Gastroesophageal sphincter (tissue), 4 donors: Measurements from ENCODE around the gene TULP4. TPM values are rescaled to one million over a fixed set of nuclear protein-coding genes. Genes with fewer than 3 reads are reported as not detected.

Experiments used
- ATAC-seq: fragments of 150-250 bp; one replicate; pipeline ENCODE4 v1.9.1; 2016; ENCODE audit warnings: mild to moderate bottlenecking, moderate library complexity
- H3K27ac ChIP-seq, 4 donors: fragments of 200-600 bp; sonication (generic) in 3 of 4; 1 replicate in 3 of 4; 2 replicates in 1 of 4; pipeline ENCODE4 v1.5.1; 2016 to 2019
- H3K27me3 ChIP-seq: fragments of 200-600 bp; sonication (generic); one replicate; pipeline ENCODE4 v1.5.1; 2019
- H3K36me3 ChIP-seq, 2 donors: fragments of 200-600 bp; sonication (generic); one replicate each; pipeline ENCODE4 v1.5.1; 2019; ENCODE audit warnings: control low read depth in 1 of 2
- H3K4me1 ChIP-seq, 3 donors: fragments of 200-600 bp; sonication (generic); 1 replicate in 2 of 3; 2 replicates in 1 of 3; pipeline ENCODE4 v1.5.1; 2016 to 2019; ENCODE audit warnings: control low read depth in 2 of 3
- H3K4me3 ChIP-seq, 2 donors: fragments of 200-600 bp; sonication (generic); one replicate each; pipeline ENCODE4 v1.5.1; 2019; ENCODE audit warnings: mild to moderate bottlenecking in 1 of 2, moderate library complexity in 1 of 2
- H3K9me3 ChIP-seq, 3 donors: fragments of 200-600 bp; sonication (generic); one replicate each; pipeline ENCODE4 v1.5.1; 2017 to 2019; ENCODE audit warnings: control low read depth in 2 of 3
- EP300 ChIP-seq: sonication (generic); formaldehyde crosslinking; IDR thresholded peaks from one replicate; pipeline ENCODE4 v1.6.1; 2017; ENCODE audit warnings: antibody characterized with exemption, mild to moderate bottlenecking
- POLR2A ChIP-seq, 2 donors: fragments of 450-650 bp; IDR thresholded peaks; one replicate each; pipeline ENCODE4 v1.6.1; 2017; ENCODE audit warnings: antibody characterized with exemption in 2 of 2, mild to moderate bottlenecking in 2 of 2, moderate library complexity in 1 of 2
- POLR2AphosphoS5 ChIP-seq: sonication (generic); formaldehyde crosslinking; IDR thresholded peaks from one replicate; pipeline ENCODE4 v1.6.1; 2017; ENCODE audit warnings: antibody characterized with exemption
- WGBS, 2 donors: methylation state at CpG; one replicate each; pipeline ENCODE4 v1.1.5; 2018; ENCODE audit warnings: low coverage in 1 of 2; 5-methylcytosine and 5-hydroxymethylcytosine counted together
- total RNA-seq, 4 donors: library from RNA; depleted of rRNA; stranded (reverse); fragments of >200 nt; gene quantifications; one replicate each; pipeline ENCODE4 v1.1.0, GENCODE V29; 2016
- TF ChIP-seq, protein P1 (sequence below), 4 experiments: fragments of 200-600 bp in 2 of 4; fragments of 450-650 bp in 2 of 4; sonication (generic) in 1 of 4; IDR thresholded peaks; one replicate each; pipeline ENCODE4 v1.5.1; 2017 to 2019; ENCODE audit warnings: antibody characterized with exemption in 4 of 4, mild to moderate bottlenecking in 2 of 4, moderate library complexity in 2 of 4

Gene TULP4
- total RNA-seq, 4 donors from 2014 or later, result 159 to 244 (median 201) TPM

DNA sequence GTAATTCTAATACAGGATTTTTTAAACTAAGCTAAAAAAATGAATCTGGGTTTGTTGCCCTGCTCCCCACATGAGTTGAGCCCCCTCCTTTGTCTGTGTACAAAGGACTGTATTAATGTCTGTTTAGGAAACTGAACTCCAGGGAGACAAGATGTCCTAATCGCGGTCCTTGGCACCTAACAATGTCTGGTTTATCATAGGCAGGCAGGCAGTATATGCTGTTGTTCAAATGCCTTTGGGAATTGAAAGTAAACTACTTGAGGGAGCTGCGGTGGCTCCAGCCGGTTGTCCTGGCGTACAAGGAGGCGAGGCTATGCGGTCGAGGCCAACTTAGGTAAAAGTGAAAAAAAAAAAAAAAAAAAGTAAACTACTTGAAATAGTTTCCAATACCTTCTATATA lies 98.5 kb downstream of the TULP4 start:
- Histone ChIP-seq H3K4me3 (no peak overlapping the region), H3K36me3 (peaks cover 0 to 26% of the 10 kb centered on the region in 2 donors), H3K27me3 (no peaks in the 10 kb centered on the region), H3K4me1 (peaks cover 0 to 32% (median 12%) of the 10 kb centered on the region in 3 donors), H3K9me3 (no peaks in the 10 kb centered on the region), H3K27ac (no peak overlapping the region)
- no peak for ATAC-seq
- TF ChIP-seq EP300 (no peak), POLR2A (IDR thresholded peaks at IDR 0.05) (no peak), POLR2AphosphoS5 (no peak)
- TF ChIP-seq, protein P1, sequence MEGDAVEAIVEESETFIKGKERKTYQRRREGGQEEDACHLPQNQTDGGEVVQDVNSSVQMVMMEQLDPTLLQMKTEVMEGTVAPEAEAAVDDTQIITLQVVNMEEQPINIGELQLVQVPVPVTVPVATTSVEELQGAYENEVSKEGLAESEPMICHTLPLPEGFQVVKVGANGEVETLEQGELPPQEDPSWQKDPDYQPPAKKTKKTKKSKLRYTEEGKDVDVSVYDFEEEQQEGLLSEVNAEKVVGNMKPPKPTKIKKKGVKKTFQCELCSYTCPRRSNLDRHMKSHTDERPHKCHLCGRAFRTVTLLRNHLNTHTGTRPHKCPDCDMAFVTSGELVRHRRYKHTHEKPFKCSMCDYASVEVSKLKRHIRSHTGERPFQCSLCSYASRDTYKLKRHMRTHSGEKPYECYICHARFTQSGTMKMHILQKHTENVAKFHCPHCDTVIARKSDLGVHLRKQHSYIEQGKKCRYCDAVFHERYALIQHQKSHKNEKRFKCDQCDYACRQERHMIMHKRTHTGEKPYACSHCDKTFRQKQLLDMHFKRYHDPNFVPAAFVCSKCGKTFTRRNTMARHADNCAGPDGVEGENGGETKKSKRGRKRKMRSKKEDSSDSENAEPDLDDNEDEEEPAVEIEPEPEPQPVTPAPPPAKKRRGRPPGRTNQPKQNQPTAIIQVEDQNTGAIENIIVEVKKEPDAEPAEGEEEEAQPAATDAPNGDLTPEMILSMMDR (IDR thresholded peaks at IDR 0.05), result no peak
- 87 to 93% methylated on average over 8 of the region's 8 CpGs for WGBS, 2 donors

GRCh38 chr6:158411998-158412397 lies 99.7 kb downstream of the TULP4 start:
- WGBS, 2 donors, result 89 to 100% methylated on average over 4 of the region's 4 CpGs
- H3K9me3 ChIP-seq, result no peaks in the 10 kb centered on the region
- H3K4me1 ChIP-seq, result peaks cover 0 to 32% (median 12%) of the 10 kb centered on the region in 3 donors
- no peak overlapping the region for H3K4me3 ChIP-seq
- no peaks in the 10 kb centered on the region for H3K27me3 ChIP-seq
- H3K27ac ChIP-seq, result no peak overlapping the region
- ATAC-seq, result no peak
- TF ChIP-seq POLR2AphosphoS5 (no peak), POLR2A (IDR thresholded peaks at IDR 0.05) (no peak), EP300 (no peak)
- TF ChIP-seq, protein P1 (IDR thresholded peaks at IDR 0.05), result no peak
- peaks cover 0 to 38% of the 10 kb centered on the region in 2 donors for H3K36me3 ChIP-seq

DNA sequence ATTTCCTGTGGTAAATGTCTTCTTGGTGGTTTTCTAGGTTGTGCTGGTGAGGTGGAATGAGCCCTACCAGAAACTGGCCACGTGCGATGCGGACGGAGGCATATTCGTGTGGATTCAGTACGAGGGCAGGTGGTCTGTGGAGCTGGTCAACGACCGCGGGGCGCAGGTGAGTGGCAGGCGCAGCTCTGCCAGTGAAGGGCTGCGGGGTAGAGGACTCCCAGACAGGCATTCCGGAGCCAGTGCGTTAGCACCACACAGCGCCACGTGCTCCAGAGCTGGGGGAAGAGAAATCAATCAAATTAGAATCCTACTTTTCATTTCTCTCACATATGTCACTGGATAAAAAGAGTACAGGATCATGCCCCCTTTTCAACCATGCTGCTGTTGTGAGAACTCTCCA lies 100.8 kb downstream of the TULP4 start:
- TF ChIP-seq EP300 (no peak), POLR2A (IDR thresholded peaks at IDR 0.05) (no peak), POLR2AphosphoS5 (no peak)
- TF ChIP-seq, protein P1 (IDR thresholded peaks at IDR 0.05), result no peak
- Histone ChIP-seq H3K4me3 (no peak overlapping the region), H3K9me3 (no peaks in the 10 kb centered on the region), H3K27ac (no peak overlapping the region), H3K36me3 (peaks cover 0 to 39% of the 10 kb centered on the region in 2 donors), H3K4me1 (peaks cover 0 to 26% (median 12%) of the 10 kb centered on the region in 3 donors), H3K27me3 (no peaks in the 10 kb centered on the region)
- 92 to 97% methylated on average over 12 to 16 of the region's 16 CpGs for WGBS, 2 donors
- no peak for ATAC-seq

- Histone ChIP-seq H3K27me3 (no peaks in the 10 kb centered on the region), H3K36me3 (peaks cover 0 to 39% of the 10 kb centered on the region in 2 donors), H3K9me3 (no peaks in the 10 kb centered on the region), H3K4me3 (no peak overlapping the region), H3K4me1 (peaks cover 0 to 17% (median 3%) of the 10 kb centered on the region in 3 donors), H3K27ac (no peak overlapping the region)
- no peak for ATAC-seq
- WGBS, 2 donors, result 88 to 93% methylated on average over 3 to 5 of the region's 5 CpGs
- no peak for TF ChIP-seq POLR2A (IDR thresholded peaks at IDR 0.05)
- TF ChIP-seq POLR2AphosphoS5, result no peak
- no peak for TF ChIP-seq EP300
- TF ChIP-seq, protein P1 (IDR thresholded peaks at IDR 0.05), result no peak
Observed at GRCh38 chr6:158413814-158414565, 101.7 kb downstream of the TULP4 start.

DNA sequence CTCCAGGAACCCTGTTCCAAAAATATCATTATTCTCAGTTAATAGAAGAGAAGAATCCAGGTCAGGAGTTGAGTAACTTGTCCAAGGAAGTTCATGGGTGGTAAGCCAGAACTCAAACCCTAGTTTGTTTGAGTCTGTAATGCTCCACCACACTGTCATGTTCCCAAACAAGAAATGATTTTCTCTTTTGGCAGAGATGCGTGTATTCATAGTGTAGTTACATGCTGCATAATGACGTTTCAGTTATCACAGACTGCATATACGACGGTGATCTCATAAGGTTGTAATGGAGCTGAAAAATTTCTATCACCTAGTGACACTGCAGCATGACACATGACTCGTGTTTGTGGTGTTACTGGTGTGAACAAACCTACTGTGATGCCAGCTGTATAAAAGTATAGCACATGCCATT lies 102.6 kb downstream of the TULP4 start:
- ATAC-seq, result no peak

More for the DNA sequence above, 102.6 kb downstream of the TULP4 start:
- Histone ChIP-seq H3K4me3 (no peak overlapping the region), H3K27ac (no peak overlapping the region), H3K9me3 (no peaks in the 10 kb centered on the region), H3K27me3 (no peaks in the 10 kb centered on the region), H3K36me3 (peaks cover 0 to 39% of the 10 kb centered on the region in 2 donors), H3K4me1 (peaks cover 0 to 8% (median 0%) of the 10 kb centered on the region in 3 donors)
- TF ChIP-seq POLR2A (IDR thresholded peaks at IDR 0.05), result no peak
- no peak for TF ChIP-seq EP300
- WGBS, 2 donors, result 75 to 78% methylated on average over 5 of the region's 5 CpGs
